Metanephros (tissue), 1 donor: Measurements from ENCODE around the gene CUL7. TPM values are rescaled to one million over a fixed set of nuclear protein-coding genes. Genes with fewer than 3 reads are reported as not detected.

ENCODE experiments used
- total RNA-seq: library from RNA; depleted of rRNA; stranded (reverse); fragments of >200 nt; gene quantifications from one replicate; pipeline ENCODE4 v1.2.3, GENCODE V29; 2014

The CUL7 gene
- 40.5 TPM for total RNA-seq

DNA sequence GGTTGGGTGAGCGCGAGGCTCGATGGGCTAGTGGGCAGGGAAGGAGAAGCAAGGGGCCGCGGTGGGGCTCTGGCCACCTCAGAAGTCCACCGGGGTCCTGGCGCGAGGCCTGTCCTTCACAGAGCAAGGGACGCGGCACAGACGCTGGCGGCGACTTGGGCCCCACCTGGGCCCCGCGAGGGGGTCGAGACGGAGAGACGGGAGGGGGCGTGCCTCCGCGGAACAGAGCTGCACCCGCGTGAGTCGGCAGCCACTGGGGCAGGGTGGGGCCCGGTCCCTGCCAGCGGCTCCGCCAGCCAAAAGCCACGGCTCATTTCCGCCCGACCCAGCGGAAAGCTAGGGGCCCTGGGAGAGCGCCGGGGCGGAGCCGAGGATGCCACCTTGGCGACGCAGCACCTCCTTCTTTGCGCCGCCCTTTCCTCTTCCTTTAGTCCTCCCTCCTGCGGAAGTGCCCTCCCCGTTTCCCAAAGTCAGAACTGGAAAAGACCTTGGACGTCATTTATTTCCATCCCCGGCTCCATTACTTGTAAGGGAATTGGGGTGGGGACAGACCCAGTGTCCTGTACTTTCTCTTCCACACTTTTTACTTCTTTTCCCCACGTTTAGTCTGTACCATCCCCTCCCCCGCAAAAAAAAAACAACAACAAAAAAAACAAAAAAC, at the start of gene CUL7:
Gene CUL7, minus strand, starts transcription at position 307 of the 661 bp plus-strand sequence. CDS start 1,063 bp downstream, outside the sequence.

DNA sequence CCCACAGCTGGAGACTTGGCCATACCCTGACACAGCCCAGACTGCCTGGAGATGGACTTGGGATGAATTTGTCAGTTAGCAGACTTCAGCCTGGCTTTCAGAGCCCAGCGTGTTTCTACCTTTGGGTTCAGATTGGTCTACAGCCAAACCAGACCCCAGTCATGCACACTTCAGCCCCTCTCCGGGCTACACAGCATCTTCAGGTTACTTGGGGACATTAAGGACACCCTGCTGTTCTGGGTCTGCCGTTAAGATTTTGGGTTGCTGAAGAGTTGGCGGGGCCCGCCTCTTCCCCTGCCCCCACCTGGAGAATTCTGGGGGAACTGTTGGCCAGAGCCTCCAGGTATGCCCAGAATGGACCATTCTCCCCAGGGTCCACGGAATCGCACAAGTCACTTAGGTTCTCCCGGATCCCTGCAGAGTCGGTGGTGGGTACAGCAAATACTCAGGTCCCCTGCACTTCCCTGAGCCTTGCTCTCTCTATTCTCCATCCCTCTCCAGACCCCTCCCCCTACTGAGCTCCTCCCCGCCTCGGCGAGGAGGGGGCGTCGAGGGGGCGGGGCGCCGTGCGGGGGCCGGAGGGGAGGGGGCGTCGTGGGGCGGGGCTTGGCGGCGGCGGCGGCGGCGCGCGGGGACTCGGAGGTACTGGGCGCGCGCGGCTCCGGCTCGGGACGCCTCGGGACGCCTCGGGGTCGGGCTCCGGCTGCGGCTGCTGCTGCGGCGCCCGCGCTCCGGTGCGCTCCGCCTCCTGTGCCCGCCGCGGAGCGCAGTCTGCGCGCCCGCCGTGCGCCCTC, 22.2 kb upstream of the CUL7 start, which contains the start of gene PTK7:
Gene PTK7, plus strand, starts transcription at position 645 of the 794 bp plus-strand sequence. CDS start 175 bp downstream, outside the sequence.

DNA sequence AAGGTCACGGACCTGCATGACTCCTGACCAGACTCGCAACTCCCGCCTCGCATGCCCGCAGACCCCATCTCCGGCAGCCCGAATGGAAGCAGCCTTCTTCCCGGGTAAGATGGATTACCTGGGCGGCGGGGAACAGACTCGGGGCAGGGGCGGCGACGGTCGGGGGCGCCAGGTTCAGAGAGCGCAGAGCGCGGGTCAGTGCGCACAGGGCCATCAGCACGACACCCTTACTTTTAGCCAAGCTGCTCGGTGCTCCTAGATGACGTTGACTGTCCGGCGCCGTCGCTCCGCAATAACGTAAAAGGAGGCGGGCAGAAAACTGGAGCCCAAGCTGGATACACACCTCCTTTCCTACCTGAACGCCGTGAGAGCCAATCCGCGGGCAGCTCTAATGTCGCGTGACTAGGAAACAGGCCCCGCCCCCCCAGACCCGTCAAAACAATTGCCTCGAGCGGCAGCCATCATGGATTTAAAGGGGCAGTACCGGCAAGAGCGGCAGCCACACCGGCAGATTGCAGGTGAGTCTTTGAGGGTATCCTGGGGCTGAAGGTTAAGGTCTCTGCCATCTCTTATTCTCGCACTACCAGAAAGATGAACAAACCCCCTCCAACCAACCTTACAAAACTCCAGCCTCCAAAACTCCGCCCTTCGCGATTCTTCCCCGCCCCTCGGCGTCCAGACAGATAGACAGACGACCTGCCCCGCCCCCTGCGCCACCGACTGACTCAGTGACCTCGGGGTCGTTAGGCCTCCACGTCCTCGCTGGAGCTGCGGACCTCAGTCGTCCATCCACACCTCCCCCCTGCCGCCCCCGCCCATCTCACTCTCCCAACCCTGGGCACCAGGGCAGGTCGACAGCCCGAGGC, 5.8 kb upstream of the CUL7 start, which contains the start of the genes KLC4 and MRPL2:
Gene KLC4, plus strand, starts transcription at position 464 of the 866 bp plus-strand sequence. CDS start 1,705 bp downstream, outside the sequence.
Gene MRPL2, minus strand, starts transcription at position 267 of the 866 bp plus-strand sequence. Its CDS starts 53 bp downstream, at position 214.

DNA sequence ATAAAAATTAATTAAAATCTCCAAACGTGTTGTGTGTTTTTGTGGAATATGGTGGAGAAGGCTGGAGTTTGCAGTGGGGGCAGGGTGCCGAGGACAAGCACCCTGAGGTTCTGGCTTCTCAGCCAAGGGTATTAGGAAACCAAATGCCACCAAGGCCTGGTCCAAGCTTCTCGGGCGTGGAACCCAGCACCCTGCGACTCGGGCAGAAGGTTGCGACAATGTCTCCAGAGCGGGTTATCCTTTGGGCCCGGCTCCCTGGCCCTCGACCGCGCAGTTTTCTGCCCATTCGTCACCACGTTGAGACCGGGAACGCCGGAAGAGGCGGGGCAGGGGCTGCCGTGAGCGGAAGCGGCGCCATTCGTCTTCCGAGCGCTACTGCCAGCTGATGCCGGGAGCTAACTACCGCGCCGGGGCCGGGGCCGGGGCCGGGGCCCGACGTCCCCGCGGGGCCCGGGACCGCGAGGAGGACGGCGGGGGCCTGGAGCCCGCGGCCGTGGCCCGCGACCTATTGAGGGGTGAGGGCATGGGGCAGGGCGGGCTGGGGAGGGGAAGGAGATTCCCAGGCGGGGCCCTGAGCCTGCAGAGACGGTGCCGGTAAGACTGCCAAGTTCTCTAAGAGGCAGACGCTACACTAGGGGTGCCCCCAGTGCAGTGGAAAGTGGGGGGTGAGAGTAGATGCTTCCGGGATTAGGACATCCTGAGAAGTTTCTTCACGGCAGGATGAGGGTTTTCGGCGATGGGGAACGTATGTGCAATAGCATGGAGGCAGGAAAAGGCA, 32.2 kb downstream of the CUL7 start, which contains the start of gene RRP36:
Gene RRP36, plus strand, starts transcription at position 354 of the 778 bp plus-strand sequence. Its CDS starts 32 bp downstream, at position 386.

DNA sequence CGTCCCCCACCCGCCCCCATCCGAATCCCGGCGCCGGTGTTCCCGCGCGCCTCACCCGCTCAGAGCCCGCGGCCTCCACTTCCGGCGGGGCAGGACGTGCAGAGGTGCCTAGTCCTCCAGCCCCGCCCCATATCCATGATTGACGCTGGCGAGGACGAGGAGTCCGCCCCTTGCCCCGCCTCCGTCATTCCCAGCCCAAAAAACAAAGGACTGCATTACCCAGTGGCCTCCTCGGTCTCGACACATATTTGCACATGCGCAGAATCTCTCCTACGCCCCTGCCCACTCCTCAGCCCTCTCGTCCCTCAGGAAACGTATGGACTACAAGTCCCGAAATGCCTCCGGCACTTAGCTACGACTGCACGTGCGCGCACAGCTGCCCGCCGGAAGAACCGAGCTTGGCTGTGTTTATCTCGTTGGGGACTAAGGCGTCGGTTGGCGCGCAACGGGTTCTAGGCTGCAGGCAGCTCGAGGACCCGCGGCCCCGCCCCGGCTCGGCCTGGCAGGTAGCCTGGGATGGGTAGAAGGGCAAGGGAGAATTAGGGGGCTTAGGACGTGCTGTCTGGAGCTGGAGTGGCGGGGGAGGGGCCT, 39.7 kb downstream of the CUL7 start, which contains the start of the genes KLHDC3 and MEA1:
Gene KLHDC3, plus strand, starts transcription at position 407 of the 591 bp plus-strand sequence. CDS start 2,944 bp downstream, outside the sequence.
Gene MEA1, minus strand, starts transcription at position 104 of the 591 bp plus-strand sequence. CDS start 133 bp downstream, outside the sequence.

Other genes with a start within 250 kb of the CUL7 start
- 89.2 TPM for gene RPL7L1, start 174.2 kb downstream of the CUL7 start, total RNA-seq
- gene PTCRA, start 137.8 kb downstream of the CUL7 start, total RNA-seq, result 0.82 TPM
- 41.0 TPM for gene CNPY3, start 124.4 kb downstream of the CUL7 start, total RNA-seq
- gene GNMT, start 93.1 kb downstream of the CUL7 start, total RNA-seq, result 0.76 TPM
- 30.1 TPM for gene PEX6, start 74.7 kb downstream of the CUL7 start, total RNA-seq
- 37.3 TPM for gene PPP2R5D, start 69.3 kb downstream of the CUL7 start, total RNA-seq
- 51.4 TPM for gene MEA1, start 39.9 kb downstream of the CUL7 start, total RNA-seq
- gene KLHDC3, start 39.6 kb downstream of the CUL7 start, total RNA-seq, result 119 TPM
- 34.7 TPM for gene RRP36, start 32.2 kb downstream of the CUL7 start, total RNA-seq
- gene MRPL2, start 5.6 kb upstream of the CUL7 start, total RNA-seq, result 23.5 TPM
- gene KLC4, start 5.8 kb upstream of the CUL7 start, total RNA-seq, result 43.6 TPM
- 252 TPM for gene PTK7, start 22.5 kb upstream of the CUL7 start, total RNA-seq
- gene SRF, start 117.4 kb upstream of the CUL7 start, total RNA-seq, result 25.5 TPM
- 46.2 TPM for gene CUL9, start 128.3 kb upstream of the CUL7 start, total RNA-seq
- 64.1 TPM for gene DNPH1, start 175.6 kb upstream of the CUL7 start, total RNA-seq
- 0.29 TPM for gene TTBK1, start 189.6 kb upstream of the CUL7 start, total RNA-seq
- 0.18 TPM for gene SLC22A7, start 244.4 kb upstream of the CUL7 start, total RNA-seq